KOPT-K1 (cell line): ENCODE data around the gene ZNF814.
A peak's percentile ranks its signal among the peaks of the same experiment; 100 is the strongest.
"Not testable (repeated sequence)": the region's sequence is repeated elsewhere in the genome, so short reads cannot be mapped to it uniquely, and the experiment has no call there.

ENCODE experiments used
- H3K27ac ChIP-seq: fragments of 200-600 bp; sonication (generic); 2 replicates; pipeline ENCODE4 v1.5.1; 2016; ENCODE audit warnings: antibody characterized with exemption, mild to moderate bottlenecking, low read depth, low read length; ENCODE audit not compliant: poor library complexity, severe bottlenecking
- H3K36me3 ChIP-seq: fragments of 200-600 bp; sonication (generic); 2 replicates; pipeline ENCODE4 v1.5.1; 2017; ENCODE audit warnings: antibody characterized with exemption, mild to moderate bottlenecking, low read length, moderate library complexity; ENCODE audit not compliant: insufficient read depth
- H3K9me3 ChIP-seq: fragments of 200-600 bp; sonication (generic); 2 replicates; pipeline ENCODE4 v1.5.1; 2017; ENCODE audit warnings: antibody characterized with exemption, low read length, mild to moderate bottlenecking; ENCODE audit not compliant: insufficient read depth, poor library complexity, severe bottlenecking

The ZNF814 gene

GRCh38 chr19:57814505-57815246, 74.2 kb downstream of the ZNF814 start, which contains the start of gene ZNF552:
ZNF552 (minus strand) TSS chr19:57814913; CDS start chr19:57814743, 170 bp downstream.
- Histone ChIP-seq H3K27ac (peak within 1 kb of the TSS; percentile 67), H3K9me3 (no peaks in the 10 kb centered on the region)

GRCh38 chr19:57813919-57814504, 74.8 kb downstream of the ZNF814 start:
- Histone ChIP-seq H3K36me3 (peaks cover 30% of the 10 kb centered on the region), H3K9me3 (no peaks in the 10 kb centered on the region), H3K27ac (peak overlapping the region; percentile 67)

More at GRCh38 chr19:57814505-57815246, 74.2 kb downstream of the ZNF814 start, which contains the start of gene ZNF552:
- peaks cover 24% of the 10 kb centered on the region for H3K36me3 ChIP-seq

DNA sequence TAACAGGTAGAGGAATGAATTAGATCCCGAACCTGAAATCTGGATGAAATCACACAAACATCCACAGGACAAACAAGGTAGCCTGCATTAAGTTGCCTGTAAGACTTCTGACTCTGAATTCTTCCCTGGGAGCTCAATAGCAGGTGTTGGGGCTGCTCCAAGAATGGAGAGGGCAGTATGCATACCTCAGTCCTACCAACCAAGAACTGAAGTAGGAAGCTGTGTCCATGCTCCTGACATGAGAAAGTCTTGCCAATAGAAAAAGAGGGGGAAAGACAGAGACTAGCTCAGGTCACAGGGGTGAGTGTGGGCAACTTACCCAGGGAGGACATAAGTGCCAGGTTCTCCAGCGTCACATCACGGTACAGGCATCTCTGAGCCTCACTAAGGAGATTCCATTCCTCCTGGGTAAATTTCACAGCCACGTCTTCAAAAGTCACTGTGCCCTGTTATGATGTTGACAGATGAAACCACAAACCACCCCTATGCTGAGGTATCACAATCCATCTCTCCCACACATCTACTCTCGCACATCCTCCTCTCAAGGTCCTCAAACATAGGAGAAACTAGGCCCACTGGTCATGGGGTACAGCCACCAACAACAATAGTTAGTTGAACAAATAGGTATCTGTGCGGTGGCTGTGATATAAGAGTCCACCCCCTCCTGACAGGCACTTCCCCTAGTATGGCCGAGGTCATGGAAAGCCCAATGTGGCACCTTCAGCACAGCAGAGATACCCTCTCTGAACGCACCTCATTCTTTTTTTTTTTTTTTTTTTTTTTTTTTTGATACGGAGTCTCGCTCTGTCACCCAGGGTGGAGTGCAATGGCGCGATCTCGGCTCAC, 75.6 kb downstream of the ZNF814 start:
- H3K27ac ChIP-seq, H3K9me3 ChIP-seq: not testable (repeated sequence)
- H3K36me3 ChIP-seq, result peaks cover 38% of the 10 kb centered on the region

- H3K36me3 ChIP-seq, result peaks cover 47% of the 10 kb centered on the region
- no peak overlapping the region for H3K27ac ChIP-seq
These were observed 76.6 kb downstream of the ZNF814 start for GRCh38 chr19:57812226-57812625.

DNA sequence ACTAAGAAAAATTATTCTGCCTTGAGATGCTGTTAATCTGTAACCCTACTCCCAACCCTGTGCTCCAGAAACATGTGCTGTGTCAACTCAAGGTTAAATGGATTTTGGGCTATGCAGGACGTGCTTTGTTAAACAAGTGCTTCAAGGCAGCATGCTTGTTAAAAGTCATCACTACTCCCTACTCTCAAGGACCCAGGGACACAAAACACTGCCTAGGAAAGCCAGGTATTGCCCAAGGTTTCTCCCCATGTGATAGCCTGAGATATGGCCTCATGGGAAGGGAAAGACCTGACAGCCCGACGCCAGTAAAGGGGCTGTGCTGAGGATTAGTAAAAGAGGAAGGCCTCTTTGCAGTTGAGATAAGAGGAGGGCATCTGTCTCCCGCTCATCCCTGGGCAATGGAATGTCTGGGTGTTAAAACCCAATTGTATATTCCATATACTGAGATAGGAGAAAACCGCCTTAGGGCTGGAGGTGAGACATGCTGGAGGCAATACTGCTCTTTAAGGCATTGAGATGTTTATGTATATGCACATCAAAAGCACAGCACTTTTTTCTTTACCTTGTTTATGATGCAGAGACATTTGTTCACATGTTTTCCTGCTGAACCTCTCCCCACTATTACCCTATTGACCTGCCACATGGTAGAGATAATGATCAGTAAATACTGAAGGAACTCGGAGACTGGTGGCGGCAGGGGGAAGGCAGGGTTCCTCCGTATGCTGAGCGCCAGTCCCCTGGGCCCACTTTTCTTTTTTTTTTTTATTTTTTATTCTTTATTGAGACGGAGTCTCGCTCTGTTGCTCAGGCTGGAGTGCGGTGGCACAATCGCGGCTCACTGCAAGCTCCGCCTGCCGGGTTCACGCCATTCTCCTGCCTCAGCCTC, 78.2 kb downstream of the ZNF814 start:
- not testable (repeated sequence) for H3K27ac ChIP-seq, H3K9me3 ChIP-seq
- H3K36me3 ChIP-seq, result peaks cover 63% of the 10 kb centered on the region

More at GRCh38 chr19:57812226-57812625, 76.6 kb downstream of the ZNF814 start:
- no peaks in the 10 kb centered on the region for H3K9me3 ChIP-seq

DNA sequence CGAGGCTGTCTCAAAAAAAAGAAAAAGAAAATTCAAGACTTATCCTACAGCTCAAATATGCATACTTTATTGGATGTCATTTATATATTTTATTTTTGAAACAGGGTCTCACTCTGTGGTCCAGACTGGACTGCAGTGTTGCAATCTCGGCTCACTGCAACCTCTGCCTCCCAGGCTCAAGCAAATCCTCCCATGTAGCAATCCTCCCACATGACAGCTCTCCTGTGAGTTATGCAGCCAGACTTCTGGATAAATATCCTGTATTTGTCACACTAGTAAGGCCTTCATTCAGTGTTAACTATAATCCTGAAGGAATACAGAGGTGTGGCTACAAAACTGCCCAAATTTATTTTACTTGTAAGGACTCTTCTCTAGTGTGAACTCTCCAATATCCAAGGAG, 81.3 kb downstream of the ZNF814 start:
- Histone ChIP-seq H3K9me3 (no peaks in the 10 kb centered on the region), H3K27ac (no peak overlapping the region), H3K36me3 (peaks cover 82% of the 10 kb centered on the region)

DNA sequence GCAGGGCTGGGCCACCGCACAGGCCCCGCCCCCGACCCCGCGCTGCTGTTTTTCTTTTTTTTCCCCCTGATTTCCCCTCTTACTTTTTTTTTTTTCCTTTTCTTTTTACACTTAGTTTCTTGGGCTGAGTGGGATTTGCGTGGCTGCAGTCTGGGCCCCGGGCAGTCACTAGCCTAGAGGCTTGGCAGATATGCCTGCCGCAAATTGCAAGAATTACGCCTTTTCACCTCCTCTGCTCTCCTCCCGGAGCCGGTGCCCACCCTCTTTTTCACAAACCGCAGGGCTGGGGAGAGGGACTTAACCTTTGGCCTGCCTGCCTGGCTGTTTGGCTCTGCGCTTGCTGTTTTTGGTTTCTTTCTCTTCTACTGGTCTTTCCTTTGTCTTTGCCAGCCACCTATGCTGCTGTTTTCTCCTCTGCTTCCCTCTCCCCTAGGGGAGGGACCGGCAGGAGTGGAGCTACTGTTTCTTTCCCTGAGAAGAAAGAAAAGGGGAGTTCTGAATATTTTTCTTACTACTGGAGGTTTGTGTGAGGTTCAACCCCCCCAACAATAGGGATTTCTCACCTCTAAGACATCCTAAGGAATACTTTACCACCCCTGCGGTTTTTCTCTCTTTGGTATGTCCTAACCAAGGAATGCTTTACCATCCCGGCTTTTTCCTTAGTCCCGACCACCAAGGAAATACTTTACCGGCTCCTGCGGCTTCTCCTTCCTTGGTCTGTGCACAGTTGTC, 85.1 kb downstream of the ZNF814 start:
- Histone ChIP-seq H3K9me3 (no peaks in the 10 kb centered on the region), H3K27ac (no peak overlapping the region), H3K36me3 (peaks cover 73% of the 10 kb centered on the region)

DNA sequence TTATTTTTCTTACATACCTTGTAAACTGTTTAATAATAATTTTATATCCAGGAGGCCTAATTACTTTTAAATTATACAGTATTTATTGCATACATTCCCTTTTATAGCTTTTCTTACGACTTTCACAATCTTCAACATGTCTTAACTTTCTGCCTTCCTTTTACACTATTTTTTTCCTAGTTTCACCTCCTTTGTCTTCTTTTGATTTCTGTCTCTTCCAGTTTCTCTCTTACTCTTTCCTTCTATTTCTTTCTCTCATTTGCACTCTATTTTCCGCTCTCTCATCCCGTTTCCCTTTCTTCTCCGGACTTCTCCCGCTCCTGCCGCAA, 85.6 kb downstream of the ZNF814 start:
- no peaks in the 10 kb centered on the region for H3K9me3 ChIP-seq
- no peak overlapping the region for H3K27ac ChIP-seq
- peaks cover 68% of the 10 kb centered on the region for H3K36me3 ChIP-seq

DNA sequence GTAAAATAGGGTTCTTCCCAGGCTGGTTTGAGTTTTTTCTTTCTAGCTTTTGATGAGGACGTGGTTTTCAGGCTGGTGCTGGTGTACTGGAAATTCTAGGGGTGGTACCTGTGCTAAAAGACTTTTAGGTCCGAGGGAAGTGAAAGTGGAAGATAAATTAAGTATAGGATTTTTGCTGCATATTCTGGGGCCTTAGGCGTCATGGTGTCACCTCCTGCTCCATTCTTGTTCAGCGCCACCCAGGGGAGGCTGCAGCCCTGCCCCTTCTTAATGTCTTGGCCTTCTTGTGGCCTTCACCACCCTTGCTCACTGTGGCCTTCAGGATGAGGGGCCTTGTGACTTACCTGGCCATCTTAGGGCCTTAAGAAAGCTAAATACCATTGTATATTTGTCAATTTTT, 86.6 kb downstream of the ZNF814 start:
- H3K9me3 ChIP-seq, result no peaks in the 10 kb centered on the region
- H3K36me3 ChIP-seq, result peaks cover 58% of the 10 kb centered on the region; the same call in 1 of the 2 replicates
- no peak overlapping the region for H3K27ac ChIP-seq

DNA sequence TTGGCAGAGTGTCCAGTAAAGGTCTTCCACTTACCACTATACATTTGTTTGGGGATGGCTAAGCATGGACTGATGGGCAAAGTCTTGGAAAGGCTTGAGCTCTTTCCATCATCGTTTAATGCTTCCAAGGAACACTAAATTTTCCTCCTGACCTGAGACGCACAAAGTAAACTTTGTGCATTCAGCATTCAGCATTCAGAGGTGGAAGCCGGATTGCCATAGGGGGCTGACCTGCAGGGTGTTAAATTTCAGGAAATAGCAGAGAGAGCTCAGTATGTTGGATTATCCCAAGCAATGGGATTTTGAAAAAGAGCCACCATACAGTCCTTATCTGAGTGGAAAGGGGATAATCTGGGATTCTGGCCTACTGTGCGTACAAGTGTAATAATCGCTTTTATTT, 88.1 kb downstream of the ZNF814 start:
- Histone ChIP-seq H3K36me3 (peaks cover 53% of the 10 kb centered on the region), H3K9me3 (no peaks in the 10 kb centered on the region), H3K27ac (no peak overlapping the region)
